ENCODE data around the gene ELAVL2.

Gene ELAVL2

DNA sequence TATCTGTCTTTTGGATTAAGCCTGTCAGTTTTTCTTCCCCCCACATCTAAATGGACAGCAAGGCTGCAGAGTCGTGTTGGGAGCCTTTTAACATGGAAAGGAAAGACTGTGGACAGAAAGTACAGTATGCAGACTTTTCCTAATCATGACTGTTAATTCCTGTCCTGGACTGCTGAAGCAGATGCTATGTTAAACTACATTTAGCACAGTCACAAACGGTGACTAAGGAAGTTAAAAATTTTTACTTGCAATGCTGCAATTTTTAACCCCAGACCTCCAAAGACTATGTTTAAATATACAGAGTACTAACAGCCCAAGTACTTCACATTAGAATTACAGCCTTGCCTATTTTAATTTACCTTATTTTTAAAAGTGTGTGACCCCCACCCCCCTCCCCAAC lies 51.8 kb downstream of the ELAVL2 start:
- no peak overlapping the region for H3K27ac ChIP-seq
- no peak for DNase-seq (ENCODE audit: low read depth, low spot score)

DNA sequence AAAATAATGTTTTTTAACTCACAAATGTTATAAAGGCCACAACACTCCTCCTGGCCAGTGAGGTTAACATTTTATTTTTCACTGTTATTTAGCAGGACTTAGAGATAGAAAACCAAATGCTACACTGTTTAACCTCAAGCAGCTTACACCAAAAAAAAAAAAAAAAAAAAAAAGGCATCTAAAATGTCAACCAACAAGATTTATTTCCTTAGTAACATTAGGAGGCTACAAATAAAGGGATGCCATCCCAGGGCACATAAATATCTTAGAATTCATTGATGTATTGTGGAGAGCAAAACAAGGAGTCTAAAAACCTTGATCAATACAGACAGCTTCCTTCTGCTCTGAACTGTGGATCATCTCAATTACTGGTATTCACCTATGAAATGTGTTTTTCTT lies 53.7 kb downstream of the ELAVL2 start:
- DNase-seq (ENCODE audit: low read depth, low spot score): no peak
- peak overlapping the region; percentile 10 for H3K27ac ChIP-seq

DNA sequence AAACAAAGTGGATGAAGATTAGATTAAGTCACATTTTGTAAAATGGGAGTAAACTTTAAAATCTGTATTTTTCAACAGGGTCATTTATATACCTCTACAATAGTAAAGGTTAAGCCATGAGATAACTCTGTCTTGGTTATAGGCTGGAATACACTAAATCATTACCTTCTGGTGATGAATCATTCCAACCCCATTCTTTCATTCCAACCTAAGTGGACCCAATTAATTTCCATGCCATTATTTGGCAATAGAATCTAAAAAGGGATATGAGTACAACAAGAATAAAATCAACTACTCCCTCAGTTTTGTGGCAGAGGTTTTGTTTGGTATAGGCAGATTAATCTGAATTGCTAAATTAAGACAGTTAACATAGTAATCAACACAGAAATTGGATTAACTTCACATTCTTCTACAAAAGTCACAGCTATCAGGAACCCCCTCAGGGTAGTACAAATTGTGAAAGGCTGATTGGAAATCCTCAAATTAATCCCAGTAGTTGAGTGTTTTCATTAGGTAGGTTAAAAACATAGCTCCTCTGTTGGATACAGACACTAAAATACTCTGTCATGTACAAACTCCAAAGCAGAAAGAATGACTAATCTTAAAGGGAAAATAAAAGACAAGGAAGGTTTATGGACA lies 54.2 kb downstream of the ELAVL2 start:
- no peak for DNase-seq (ENCODE audit: low read depth, low spot score)
- H3K27ac ChIP-seq: peak overlapping the region; percentile 10

DNA sequence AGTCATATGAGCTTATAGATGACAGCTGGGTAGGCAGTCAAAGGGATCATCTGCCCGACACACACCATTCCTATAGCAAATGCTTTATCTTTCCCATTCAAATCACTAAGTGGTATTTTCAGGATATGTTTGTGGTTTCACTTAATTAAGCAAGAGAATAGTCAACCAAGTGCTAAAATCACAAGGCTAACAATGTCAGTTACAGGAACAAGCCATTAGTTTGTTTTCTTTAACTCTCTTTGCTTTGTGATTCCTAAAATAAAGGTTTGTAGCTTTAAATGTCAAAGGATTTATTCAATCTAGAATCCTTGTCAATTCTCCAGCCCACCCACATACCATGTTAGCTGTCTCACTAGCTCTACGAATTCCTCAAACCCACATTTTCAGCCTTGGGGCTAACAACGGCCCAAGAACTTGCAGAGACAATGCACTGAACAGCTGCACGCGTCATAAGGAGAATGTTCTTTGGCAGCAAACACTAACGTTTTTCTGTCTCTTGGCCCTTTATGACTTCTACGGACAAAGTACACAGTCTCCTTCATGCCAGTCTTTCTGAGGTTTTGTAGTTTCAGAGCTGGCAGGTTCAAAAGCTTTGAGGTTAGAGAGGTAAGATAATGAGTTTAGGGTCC lies 56.6 kb downstream of the ELAVL2 start:
- peak; percentile 80 for DNase-seq (ENCODE audit: low read depth, low spot score)
- peak overlapping the region; percentile 79 for H3K27ac ChIP-seq

DNA sequence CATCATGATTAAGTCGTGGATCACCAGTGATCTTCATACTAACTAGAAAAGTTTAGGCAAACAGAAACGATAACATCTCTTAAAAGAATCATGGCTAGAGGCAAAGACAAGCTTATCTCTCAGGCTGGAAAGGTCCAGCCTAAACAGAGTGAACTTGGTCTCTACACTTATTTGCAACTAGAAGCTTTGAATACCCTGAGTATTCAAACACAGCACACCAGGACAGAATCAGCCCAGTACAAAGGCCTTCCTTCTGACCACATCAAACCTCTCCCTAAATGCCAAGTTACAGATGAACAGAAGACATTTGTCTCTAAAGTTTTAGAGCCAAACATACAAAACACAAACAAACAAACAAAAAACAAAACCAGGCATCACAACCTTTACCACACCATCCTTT lies 57.2 kb downstream of the ELAVL2 start:
- peak overlapping the region; percentile 79 for H3K27ac ChIP-seq

DNA sequence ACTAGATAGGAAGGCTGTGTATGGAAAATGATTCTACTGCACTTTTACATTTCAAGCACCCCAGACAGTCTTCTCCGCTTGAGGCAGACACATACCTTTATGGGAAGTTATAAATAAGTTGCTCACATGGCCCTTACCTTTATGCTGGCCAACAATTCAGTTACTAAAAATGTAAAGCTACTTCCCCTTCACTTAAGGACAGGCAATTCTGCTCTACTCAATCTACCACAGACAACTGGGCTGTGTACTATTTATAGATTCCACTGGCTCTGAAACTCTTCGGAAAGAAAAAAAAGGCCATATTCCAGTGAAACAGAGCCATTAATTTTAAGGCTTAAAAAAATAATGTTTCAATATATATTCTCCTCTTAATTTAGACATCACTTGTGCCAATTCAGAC lies 59.4 kb downstream of the ELAVL2 start:
- no peak for DNase-seq (ENCODE audit: low read depth, low spot score)
- no peak overlapping the region for H3K27ac ChIP-seq

More for the DNA sequence above, 57.2 kb downstream of the ELAVL2 start:
- DNase-seq (ENCODE audit: low read depth, low spot score): no peak

DNA sequence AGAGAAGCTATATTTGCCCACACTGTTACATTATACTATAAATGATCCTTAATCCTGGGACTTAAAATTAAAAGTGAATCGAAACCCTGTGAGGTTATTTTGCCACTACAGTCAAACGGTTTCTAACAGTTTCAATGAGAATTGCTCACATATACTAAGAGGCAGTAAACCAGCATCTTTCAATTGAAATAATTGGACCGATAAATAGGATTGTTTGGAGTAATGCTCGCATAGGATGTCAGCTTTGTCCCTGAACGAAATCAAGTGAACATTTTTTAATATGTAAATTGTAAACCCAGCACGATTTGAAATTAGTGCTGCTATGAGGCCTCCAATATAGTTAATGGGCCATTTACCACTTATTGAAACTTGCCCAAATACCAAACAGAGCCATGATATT lies 60.5 kb downstream of the ELAVL2 start:
- no peak overlapping the region for H3K27ac ChIP-seq
- DNase-seq (ENCODE audit: low read depth, low spot score): no peak

DNA sequence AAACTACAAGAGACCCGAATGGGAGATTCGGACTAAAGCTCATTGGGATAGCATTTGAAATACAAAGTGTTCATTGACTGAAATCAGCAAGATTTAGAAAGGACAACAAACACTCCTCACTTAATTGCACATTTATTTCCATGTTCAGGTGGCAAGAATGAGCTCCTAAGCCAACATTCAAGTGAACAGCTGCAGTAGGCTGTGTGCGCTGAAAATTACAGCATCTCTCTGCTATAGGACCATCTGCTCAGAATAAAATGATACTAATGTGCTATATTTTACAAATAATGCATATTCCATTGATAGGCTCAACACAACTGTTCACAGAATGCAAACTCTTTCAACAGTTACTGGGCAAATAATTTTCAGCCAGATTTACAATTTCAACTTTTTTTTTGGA lies 61.8 kb downstream of the ELAVL2 start:
- H3K27ac ChIP-seq: no peak overlapping the region
- DNase-seq (ENCODE audit: low read depth, low spot score): no peak

DNA sequence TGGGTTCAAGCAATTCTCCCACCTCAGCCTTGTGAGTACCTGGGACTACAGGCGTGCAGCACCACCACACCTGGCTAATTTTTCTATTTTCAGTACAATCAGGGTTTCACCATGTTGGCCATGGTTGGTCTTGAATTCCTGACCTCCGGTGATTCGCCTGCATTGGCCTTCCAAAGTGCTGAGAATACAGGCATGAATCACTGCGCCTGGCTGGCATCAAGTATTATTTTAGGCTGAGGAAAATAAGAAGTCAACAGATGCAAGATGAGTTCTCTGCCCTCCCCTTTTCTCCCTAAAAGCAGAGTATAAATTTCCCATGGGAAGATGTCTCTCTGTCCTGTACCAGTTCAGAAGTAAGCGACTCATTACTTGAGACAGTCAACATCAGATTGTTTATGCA lies 71.5 kb downstream of the ELAVL2 start:
- no peak overlapping the region for H3K27ac ChIP-seq
- no peak for DNase-seq (ENCODE audit: low read depth, low spot score)

DNA sequence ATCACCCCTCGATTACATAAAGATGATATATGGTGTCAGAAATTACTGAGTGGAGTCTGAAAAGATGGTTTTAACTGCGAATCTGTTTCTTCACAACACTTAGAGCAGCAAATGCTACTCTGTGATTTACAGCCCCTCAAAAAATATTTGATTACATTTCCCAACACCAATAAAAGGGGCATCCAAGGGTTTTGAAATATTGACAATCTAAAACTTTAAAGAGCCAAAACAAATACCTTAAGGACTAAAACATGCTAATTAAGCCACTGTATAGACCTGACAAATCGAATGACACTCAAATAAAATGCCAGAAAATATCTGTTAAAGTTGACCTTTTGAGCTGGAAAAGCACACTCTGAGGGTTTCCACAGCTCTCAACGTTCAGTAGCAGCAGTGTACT lies 73.2 kb downstream of the ELAVL2 start:
- H3K27ac ChIP-seq: no peak overlapping the region
- DNase-seq (ENCODE audit: low read depth, low spot score): no peak

DNA sequence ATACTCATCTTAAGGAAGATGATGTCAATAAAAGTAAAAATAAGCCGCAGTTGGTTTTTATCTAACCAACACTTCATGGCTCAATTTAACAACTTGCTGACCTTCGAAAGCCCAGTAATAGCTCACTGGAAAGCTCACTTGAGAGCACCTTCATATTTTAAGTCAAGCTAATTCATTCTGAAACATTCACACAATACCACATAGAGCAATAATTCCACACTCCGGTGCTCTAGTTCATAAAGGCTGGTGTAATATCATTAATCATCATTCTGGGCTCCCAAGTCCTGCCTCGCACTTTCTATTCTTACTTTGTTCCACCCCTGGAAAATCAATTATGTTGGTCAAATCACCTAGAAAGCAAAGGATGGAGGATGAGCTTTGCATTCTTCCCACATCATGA lies 74.4 kb downstream of the ELAVL2 start:
- DNase-seq (ENCODE audit: low read depth, low spot score): no peak
- H3K27ac ChIP-seq: no peak overlapping the region

DNA sequence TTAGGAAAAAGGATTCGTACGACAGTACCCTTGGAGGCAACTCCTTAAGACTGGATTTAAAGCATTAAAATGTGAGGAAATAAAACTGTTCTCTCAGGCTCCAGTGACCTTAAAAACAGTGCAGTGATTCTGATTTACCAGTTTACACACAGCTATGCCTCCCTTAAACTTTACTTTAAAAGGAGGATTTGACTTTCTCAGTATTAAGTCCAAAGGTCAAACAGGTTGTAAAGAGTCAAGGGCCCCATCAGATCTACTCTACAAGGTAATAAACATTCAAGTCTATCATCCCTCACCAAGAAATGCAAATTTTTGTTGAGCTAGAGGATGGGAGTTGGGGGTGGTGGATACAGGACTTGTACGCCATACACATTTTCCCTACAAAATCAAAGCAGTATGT lies 75.2 kb downstream of the ELAVL2 start:
- DNase-seq (ENCODE audit: low read depth, low spot score): no peak
- no peak overlapping the region for H3K27ac ChIP-seq

DNA sequence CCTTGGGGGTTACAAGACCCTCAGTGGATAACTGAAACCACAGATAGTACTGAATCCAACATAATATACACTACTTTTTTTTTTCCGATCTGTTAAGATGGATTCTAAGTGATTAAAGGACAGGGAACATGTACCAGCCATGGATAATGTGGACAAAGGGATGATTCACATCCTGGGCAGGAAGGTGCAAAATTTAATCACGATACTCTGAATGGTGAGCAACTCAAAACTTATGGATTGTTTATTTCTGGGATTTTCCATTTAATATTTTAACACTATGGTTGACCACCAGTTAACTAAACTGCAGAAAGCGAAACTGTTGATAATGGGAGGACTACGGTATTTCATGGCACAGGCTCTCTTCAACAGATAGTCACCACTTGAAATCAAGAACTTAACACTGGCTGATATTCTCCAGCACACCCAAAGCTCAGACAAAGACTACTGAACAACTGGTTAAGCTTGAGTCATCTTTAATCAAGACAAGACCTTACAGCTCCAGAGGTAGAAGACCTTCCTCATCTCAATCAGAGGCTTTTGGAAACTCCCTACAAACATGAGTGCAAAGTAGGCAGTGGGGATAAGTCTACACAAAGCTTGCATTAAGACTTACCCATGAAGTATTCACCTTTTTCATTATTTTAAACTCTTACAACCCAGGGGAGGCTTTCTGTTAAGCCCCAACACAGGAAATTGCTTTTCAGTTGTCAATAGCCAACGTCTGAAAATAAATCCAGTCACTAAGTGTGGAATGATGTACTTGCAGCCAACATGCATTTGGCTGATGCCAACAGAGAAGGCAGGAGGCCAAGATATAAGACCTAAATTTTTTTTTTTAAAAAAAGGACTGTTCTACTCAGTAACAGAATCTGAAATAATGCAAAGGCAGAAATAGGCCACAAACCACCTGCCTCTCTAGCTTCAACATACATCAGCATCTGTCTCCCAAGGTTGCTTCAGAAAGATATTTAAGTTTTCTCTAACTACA lies 78.7 kb downstream of the ELAVL2 start:
- DNase-seq (ENCODE audit: low read depth, low spot score): peak; percentile 27
- peak overlapping the region; percentile 93 for H3K27ac ChIP-seq

DNA sequence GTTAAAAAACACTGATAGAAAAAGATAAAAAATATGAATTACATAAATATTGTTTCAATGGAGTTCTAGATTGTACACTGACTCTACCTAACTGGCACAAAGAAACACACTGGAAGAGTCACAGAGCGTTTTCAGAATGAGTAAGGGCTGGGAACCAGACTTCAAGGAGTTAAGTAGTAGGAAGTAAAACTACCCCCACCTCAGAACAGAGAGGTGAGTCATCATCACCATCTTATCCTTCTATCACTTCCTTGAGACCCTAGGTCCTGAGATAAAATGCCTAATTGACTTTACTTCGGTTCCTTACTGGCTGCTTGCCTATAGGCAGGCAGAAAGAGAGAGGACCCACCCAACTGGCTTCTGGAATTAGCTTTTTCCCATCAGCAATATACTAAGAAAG lies 79.7 kb downstream of the ELAVL2 start:
- no peak for DNase-seq (ENCODE audit: low read depth, low spot score)
- H3K27ac ChIP-seq: peak overlapping the region; percentile 93

DNA sequence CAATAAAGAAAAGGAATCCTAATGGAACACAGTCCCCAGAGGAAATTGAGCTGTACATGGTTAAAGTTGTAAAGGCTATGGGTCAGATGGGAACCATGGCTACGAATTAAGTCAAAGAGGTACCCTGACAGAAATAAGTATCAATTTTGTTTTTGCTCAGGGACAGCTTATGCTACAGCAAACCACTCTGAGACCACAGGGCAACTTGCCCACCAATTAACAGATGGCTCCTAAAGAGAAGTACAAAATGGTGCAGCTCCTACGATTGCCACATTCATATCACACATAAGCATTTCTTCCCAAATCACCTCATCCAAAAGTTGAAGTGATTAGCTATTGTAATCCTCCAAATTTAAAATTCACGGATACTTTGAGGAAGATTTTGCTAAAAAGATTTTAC lies 83.0 kb downstream of the ELAVL2 start:
- no peak for DNase-seq (ENCODE audit: low read depth, low spot score)

DNA sequence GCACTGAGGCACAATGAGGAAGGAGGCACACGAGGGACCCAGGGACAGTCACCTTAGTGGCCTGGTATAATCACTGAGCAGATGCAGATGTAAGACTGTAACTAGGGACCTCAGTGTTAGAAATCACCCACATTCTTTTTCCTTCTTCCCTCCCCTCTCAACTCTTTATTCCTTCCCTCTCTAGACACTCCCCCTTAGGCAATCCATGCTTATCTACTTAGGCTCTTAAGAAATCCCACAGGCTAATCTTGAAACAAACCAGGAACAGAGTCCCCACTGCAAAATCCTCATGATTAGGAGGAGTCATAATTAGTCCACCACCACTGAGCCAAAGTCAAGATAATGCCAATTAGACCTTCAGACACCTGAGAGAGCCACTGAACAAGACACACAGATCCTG lies 84.7 kb downstream of the ELAVL2 start:
- H3K27ac ChIP-seq: no peak overlapping the region

More for the DNA sequence above, 83.0 kb downstream of the ELAVL2 start:
- no peak overlapping the region for H3K27ac ChIP-seq

DNA sequence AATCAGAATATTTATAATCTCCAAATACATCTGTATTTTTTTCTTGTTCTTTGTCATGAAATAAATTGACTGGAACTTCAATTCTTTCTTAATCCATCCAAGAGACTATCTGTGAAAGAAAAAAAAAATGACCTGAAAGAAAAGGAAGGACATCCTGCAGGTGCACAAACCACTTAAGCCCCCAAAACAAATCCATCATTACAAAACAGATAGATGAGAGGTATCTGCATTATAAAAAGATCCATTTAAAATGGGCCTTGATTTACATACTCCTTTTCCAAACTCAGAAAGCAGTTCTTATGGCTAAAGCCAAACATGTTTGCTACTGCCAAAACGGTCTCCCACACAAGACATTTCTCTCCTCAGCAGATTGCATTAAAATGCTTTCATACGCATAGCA lies 85.5 kb downstream of the ELAVL2 start:
- no peak for DNase-seq (ENCODE audit: low read depth, low spot score)
- H3K27ac ChIP-seq: no peak overlapping the region

More for the DNA sequence above, 84.7 kb downstream of the ELAVL2 start:
- no peak for DNase-seq (ENCODE audit: low read depth, low spot score)

DNA sequence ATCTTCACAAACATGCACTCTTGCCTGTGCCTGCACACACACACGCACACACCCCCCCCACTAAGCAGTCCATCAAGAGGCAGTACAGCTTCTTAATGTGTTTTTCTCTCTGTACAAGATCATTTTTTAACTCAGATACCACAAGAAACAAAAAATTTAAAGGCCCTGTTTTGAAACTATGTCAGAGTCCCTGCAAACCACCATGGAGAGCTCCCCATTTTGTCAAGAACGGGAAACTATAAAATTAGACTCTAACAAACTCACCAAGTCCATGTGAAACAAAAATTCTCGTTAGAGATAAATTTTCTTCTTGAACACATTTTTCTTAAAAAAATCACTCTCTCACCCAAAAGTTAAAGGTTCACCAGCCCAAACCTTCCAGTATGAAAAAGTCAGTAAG lies 86.3 kb downstream of the ELAVL2 start:
- DNase-seq (ENCODE audit: low read depth, low spot score): no peak
- H3K27ac ChIP-seq: no peak overlapping the region

DNA sequence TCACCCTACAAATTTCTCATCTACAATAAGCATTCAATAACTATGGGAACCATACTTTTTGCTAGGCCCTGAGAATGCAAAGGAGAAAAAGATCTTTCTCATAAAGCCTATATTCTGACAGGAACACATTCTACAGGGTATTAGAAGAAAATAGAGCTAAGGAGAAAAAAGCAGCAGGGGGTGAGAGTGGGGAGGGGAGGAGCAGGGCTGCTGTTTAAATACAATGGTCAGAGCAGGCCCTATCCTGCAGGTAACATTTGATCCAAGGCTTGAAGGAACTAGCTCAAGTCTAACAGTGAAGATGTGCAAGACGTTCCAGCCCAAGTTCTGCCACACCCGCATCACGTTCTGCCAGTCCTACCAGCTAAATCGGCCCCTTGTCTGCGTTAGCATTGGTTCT lies 89.7 kb downstream of the ELAVL2 start:
- H3K27ac ChIP-seq: no peak overlapping the region
- DNase-seq (ENCODE audit: low read depth, low spot score): no peak

DNA sequence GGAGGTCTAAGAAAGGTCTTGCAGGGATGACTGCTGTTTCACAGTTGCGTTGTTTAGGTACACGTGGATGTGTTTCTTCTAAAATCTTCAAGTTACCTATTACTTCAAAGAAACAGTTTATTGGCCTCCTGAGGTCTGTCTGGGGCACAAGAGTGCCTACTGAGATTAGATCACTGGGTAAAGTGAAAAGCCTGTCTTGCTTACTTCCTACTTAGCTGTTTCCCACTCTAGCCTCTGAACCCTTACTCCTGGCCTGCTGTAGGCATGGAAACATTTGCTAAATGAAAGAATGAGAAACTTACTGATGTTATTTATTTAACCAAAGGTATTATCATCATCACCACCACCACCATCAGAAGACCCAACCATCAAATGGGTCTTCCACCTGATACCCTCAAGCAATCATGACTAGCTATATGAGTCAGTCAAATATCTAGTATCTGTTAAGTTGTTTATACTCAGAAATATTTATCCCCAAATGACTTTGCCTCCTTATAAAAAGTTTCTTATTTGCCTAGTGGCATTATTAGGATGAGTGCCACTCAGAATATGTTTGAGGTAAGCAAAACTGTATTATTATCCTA lies 92.5 kb downstream of the ELAVL2 start:
- H3K27ac ChIP-seq: no peak overlapping the region
- DNase-seq (ENCODE audit: low read depth, low spot score): no peak

DNA sequence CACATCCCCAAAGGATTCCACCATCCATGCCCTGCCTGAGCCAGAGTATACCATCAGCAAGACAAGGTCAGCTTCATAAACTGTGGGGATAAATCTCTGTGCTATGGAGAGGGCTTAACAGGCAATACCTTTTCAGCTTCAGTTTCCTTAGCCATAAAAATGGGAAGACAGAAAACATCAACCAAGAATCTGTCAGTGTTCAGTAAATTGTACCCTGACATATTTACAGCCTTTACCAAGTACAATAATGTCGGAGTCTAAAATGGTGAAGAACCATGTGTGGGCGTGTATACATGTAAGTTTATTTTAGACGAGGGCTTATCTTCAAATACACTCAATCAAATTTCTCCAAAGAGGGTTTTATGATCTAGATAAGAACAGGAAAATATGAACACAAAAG lies 94.7 kb downstream of the ELAVL2 start:
- no peak for DNase-seq (ENCODE audit: low read depth, low spot score)
- H3K27ac ChIP-seq: no peak overlapping the region

Data from epithelial cell of prostate (primary cell).